ENCODE data around the gene OCLN. TPM values are rescaled to one million over a fixed set of nuclear protein-coding genes. Genes with fewer than 3 reads are reported as not detected.
"Not testable (repeated sequence)": the region's sequence is repeated elsewhere in the genome, so short reads cannot be mapped to it uniquely, and the experiment has no call there.

Gene OCLN
- total RNA-seq, 1 donor from 2014 or later, result 52.8 TPM

GRCh38 chr5:69491027-69491426 is 1.6 kb upstream of the OCLN start:
- no peak for DNase-seq (ENCODE audit: low spot score)

- no peak for DNase-seq (ENCODE audit: low spot score)
Measured at GRCh38 chr5:69491838-69492390, 676 bp upstream of the OCLN start.

GRCh38 chr5:69492923-69493395 is 369 bp downstream of the OCLN start:
- DNase-seq (ENCODE audit: low spot score), result peak; percentile 45

DNA sequence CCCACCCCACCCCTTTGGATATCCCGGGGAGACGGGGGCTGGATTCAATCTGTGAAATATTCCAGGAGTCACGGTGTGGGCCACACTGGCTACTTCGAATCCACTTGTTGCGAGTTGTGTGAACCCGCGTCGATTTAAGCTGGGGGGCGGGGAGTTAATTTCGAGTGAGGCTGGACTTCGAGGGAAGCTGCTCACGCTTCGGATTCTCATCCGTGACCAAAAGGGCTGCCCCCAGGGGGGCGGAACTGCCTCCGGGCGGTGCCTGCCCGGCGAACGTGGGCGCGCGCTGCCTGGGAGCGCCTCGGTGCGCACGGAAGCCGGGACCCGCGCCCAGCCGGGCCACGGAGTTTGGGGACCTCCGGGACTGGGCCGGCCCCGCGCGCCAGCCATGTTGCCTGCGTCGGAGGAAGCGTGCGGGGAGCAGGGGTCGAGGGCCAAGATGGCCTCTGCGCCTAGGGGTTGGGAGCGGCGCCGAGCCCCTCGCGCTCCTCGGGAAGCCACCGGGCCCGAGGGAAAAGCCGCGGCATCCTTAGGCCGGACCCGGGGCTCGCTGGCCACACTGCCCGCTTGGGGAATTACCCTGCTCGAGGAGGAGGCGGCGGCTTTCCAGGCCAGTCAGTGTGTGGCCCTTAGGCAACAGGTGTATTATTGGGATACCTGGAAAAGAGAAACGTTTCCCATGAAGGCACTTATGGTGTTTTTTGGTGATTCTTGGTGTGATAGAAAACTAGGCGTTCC is 975 bp downstream of the OCLN start:
- peak; percentile 49 for DNase-seq (ENCODE audit: low spot score)

DNA sequence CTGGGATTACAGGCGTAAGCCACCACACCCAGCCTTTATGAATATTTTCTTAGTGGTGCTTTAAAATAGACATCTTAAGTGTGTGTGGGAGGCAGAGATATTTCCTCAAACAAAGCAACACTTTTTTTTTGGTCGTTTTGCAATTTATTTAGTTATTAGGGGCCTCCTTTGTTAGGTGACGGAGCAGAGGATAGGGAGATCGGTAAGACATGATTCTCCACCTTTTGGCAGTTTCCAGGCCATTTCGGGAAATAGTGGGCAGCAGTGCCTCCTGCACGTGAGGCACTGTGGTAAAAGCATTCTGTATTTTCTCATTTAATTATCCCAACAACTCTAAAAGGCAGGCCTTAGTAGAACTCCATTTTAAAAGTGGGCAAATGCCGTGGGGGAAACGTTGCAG is 1.9 kb downstream of the OCLN start:
- no peak for DNase-seq (ENCODE audit: low spot score)

DNA sequence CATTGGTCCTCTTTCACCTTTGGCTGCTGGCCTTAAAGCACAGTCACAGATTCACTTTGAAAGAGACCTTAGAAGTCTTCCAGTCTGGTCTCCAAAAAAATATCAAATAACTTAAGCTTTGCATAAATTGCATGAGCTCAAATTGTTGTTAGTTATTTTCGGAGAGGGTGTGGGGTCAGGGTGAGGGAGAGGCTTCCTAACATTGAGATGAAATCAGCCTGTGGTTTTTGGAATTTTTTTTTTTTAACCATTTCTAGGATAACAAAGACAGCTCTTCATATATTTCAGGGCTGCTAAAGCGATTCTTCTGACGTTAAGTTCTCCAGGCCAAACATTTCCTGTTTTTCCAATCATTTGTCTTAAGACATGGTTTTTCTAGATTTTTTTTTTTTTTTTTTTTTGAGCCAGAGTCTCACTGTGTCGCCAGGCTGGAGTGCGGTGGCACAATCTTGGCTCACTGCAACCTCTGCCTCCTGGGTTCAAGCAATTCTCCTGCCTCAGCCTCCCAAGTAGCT is 4.5 kb downstream of the OCLN start:
- DNase-seq (ENCODE audit: low spot score), result no peak

- no peak for DNase-seq (ENCODE audit: low spot score)
Measured at GRCh38 chr5:69498384-69498783, 5.8 kb downstream of the OCLN start.

DNA sequence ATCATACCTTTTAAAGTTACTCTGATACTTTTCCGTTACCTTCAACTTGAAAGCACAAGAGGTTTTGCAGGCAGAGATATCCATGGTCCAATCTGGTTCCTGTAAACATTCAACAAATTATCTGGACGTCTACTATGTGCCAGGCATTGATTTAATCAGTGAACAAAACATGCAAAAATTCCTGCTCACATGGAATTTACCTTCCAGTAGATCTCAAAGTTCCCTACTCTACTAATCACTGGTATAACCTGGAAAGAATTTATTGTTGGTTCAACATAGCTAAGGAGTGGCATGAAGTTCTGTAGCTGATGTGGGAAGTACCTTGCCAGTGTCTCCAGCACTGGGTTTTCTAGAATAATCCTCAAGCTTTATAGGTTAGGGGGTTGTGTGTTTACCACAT is 9.8 kb downstream of the OCLN start:
- DNase-seq (ENCODE audit: low spot score), result no peak

GRCh38 chr5:69502767-69503488 is 10.3 kb downstream of the OCLN start:
- DNase-seq (ENCODE audit: low spot score), result no peak

DNA sequence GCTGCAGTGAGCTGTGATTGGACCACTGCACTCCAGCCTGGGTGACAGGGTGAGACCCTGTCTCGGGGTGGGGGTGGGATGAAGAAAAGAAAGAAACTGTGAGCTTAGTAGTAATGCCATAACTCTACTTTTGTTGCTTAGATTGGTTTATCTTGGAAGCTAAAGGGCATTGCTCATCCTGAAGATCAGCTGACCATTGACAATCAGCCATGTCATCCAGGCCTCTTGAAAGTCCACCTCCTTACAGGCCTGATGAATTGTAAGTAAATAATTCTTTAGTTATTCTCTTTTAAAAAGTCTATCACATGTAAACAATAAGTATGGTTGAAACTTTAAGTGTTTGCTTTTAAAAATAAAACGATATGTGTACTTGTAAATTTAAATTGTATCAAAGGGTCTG is 11.4 kb downstream of the OCLN start:
- no peak for DNase-seq (ENCODE audit: low spot score)

- DNase-seq (ENCODE audit: low spot score), result no peak
Measured at GRCh38 chr5:69505306-69505705, 12.7 kb downstream of the OCLN start.

GRCh38 chr5:69509212-69509611 is 16.6 kb downstream of the OCLN start:
- DNase-seq (ENCODE audit: low spot score), result no peak

- DNase-seq (ENCODE audit: low spot score), result no peak
Measured at GRCh38 chr5:69510694-69511093, 18.1 kb downstream of the OCLN start.

DNA sequence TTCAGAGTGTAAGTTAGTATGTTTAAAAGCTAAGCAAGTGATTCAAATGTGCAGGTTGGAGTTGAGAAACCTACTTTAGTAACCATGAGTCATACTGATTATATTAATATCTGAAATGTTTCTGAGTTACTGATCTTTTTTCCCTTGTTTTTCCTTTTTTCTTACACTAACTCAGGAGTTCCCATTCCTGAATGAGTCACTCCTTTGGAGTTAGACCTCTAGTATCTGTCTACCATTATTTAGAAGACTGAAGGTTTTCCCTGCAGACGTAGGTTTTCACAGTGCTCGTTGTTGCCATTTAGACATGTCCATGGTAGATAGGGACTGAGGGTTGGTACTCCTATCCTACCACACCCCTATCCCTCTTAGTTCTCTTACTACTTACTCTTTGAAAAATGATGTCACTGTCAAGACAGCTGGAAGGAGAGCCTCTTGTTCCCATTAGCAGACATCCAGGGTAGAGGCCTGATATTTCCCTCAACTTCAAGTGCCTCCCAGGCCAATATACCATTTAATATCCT is 20.2 kb downstream of the OCLN start:
- DNase-seq (ENCODE audit: low spot score), result no peak

- not testable (repeated sequence) for DNase-seq (ENCODE audit: low spot score)
Measured at GRCh38 chr5:69515570-69515969, 23.0 kb downstream of the OCLN start.

DNA sequence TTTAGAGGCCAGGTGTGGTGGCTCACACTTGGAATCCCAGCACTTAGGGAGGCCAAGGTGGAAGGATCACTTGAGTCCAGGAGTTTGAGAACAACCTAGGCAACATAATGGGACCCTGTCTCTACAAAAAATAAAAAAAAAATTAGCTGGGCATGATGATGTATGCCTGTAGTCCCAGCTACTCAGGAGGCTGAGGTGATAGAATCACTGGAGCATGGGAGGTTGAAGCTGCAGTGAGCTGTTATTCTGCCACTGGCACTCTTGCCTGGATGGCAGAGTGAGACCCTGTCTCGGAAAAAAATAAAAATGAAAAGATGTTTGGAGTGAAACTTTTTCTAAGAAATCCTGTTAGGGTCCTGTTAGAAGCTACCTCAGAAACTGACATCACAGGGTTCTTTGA is 24.2 kb downstream of the OCLN start:
- DNase-seq (ENCODE audit: low spot score), result no peak

GRCh38 chr5:69517763-69518212 is 25.2 kb downstream of the OCLN start:
- DNase-seq (ENCODE audit: low spot score), result no peak

DNA sequence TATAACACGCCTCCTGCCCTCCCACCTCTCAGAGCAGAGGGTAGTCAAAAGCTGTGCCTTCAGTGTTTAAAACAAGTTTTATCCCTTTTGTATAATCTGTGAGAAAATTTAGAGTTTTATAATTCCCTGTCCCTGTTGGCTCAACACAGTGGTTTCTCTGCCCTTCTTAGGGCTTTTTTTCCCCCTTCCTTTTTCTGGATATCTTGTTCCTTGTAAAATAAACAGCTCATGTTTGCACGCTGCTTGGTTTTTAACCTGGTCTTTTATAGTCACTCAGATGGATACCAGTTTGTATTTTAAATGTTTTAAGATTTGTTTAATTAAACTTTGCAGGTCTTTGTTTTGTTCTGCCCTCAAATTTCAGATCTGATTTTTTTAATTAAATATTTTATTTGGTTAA is 26.7 kb downstream of the OCLN start:
- no peak for DNase-seq (ENCODE audit: low spot score)

DNA sequence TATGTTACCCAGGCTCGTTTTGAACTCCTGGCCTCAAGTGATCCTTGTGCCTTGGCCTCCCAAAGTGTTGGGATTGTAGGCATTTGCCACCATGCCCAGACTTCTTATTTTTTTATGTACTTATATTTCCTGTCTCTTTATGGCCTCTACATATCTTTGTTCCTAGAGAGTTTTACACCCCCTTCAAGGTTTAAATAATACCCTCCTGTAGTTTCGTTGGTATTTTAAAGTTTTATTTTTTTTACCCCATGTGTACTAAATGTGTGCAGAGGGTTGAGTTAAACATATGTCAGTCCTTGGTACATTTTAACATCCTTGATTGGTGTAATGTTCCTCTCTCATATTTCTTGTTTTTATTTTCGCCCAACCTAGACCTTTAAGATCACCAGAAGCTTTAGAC is 29.4 kb downstream of the OCLN start:
- DNase-seq (ENCODE audit: low spot score), result no peak

DNA sequence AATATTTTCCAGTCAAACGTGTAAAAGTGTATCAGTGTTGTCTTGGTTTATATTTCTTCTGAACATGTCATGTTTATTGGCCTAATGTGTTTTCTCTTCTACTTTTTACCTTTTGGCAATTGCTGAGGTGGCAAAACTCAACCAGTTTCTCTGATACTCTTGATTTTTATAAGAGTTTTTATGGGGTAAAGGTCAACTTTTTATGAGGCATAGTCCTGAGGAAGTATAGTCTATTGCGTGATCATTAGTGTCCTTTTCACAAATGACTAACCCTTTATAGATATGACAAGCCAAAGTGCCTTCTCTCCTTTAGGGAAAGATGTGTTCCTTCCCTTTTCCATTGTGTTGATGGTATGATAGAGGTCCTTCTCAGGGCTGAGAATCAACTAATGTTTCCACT is 32.9 kb downstream of the OCLN start:
- DNase-seq (ENCODE audit: low spot score), result no peak

- no peak for DNase-seq (ENCODE audit: low spot score)
Measured at GRCh38 chr5:69526660-69527059, 34.1 kb downstream of the OCLN start.

DNA sequence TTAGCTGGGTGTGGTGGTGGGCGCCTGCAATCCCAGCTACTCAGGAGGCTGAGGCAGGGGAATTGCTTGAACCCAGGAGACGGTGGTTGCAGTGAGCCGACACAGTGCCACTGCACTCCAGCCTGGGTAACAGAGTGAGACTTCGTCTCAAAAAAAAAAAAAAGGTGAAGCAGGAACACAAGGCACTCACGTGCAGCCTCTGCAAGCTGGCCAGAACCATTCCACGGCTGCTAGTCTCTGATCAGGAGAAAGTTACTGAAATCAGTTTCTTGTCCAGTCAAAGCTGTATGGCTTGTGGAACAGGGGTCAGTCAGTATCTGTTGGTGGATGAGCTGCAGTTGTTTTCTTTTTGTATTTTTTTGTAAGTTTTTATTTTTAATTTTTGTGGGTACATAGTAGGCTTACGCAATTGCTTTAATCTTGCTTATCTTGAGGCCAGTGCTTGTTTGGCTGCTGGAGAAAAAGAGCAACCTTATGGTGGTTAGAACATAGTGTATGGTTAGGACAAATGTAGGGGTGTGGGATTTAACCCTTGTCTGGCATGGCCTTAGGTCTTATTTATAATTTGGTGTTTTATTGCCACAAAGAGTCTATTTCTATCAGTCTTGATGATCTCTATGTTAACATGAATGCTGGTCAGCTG is 34.7 kb downstream of the OCLN start:
- no peak for DNase-seq (ENCODE audit: low spot score)

Measured in ureter (tissue), 1 donor.